GM23248 (cell line): ENCODE measurements around the gene SMG5. TPM values are rescaled to one million over a fixed set of nuclear protein-coding genes. Genes with fewer than 3 reads are reported as not detected.

Source experiments
- DNase-seq: peaks from one replicate; pipeline ENCODE4 v3.0.0-alpha.2; 2015
- H2AFZ ChIP-seq: fragments of 200-600 bp; sonication (generic); 2 replicates; pipeline ENCODE4 v1.6.1; 2016; ENCODE audit warnings: antibody characterized with exemption
- H3F3A ChIP-seq: fragments of 200-600 bp; sonication (generic); 2 replicates; pipeline ENCODE4 v1.6.1; 2016; ENCODE audit warnings: mild to moderate bottlenecking, antibody characterized with exemption, mixed run types; ENCODE audit not compliant: insufficient read depth
- H3K27ac ChIP-seq: fragments of 200-600 bp; sonication (generic); 2 replicates; pipeline ENCODE4 v1.5.1; 2016; ENCODE audit warnings: mild to moderate bottlenecking
- H3K27me3 ChIP-seq: fragments of 200-600 bp; sonication (generic); replicated peaks from 2 replicates; pipeline ENCODE4 v1.6.1; 2016; ENCODE audit warnings: mild to moderate bottlenecking; ENCODE audit not compliant: insufficient read depth
- H3K36me3 ChIP-seq: fragments of 200-600 bp; sonication (generic); 2 replicates; pipeline ENCODE4 v1.6.1; 2016; ENCODE audit warnings: low read depth, mild to moderate bottlenecking
- H3K4me1 ChIP-seq: fragments of 200-600 bp; sonication (generic); 2 replicates; pipeline ENCODE4 v1.6.1; 2016; ENCODE audit warnings: mild to moderate bottlenecking; ENCODE audit not compliant: insufficient read depth
- H3K4me2 ChIP-seq: fragments of 200-600 bp; sonication (generic); one replicate; pipeline ENCODE4 v1.6.1; 2016; ENCODE audit warnings: mild to moderate bottlenecking; ENCODE audit not compliant: unreplicated experiment
- H3K4me3 ChIP-seq: fragments of 200-600 bp; sonication (generic); 2 replicates; pipeline ENCODE4 v1.5.1; 2016; ENCODE audit warnings: mild to moderate bottlenecking
- H3K79me2 ChIP-seq: fragments of 200-600 bp; sonication (generic); 2 replicates; pipeline ENCODE4 v1.6.1; 2016; ENCODE audit warnings: mild to moderate bottlenecking; ENCODE audit not compliant: insufficient read depth
- H3K9ac ChIP-seq: fragments of 200-600 bp; sonication (generic); 2 replicates; pipeline ENCODE4 v1.6.1; 2016; ENCODE audit warnings: mild to moderate bottlenecking
- H3K9me2 ChIP-seq: fragments of 200-600 bp; sonication (generic); 2 replicates; pipeline ENCODE4 v1.6.1; 2016; ENCODE audit warnings: mixed run types, mild to moderate bottlenecking, moderate library complexity; ENCODE audit not compliant: insufficient read depth
- H3K9me3 ChIP-seq: fragments of 200-600 bp; sonication (generic); one replicate; pipeline ENCODE4 v1.6.1; 2017; ENCODE audit warnings: low read depth
- H4K20me1 ChIP-seq: fragments of 200-600 bp; sonication (generic); 2 replicates; pipeline ENCODE4 v1.6.0; 2016; ENCODE audit not compliant: insufficient read depth
- EZH2 ChIP-seq: fragments of 200-600 bp; sonication (generic); IDR thresholded peaks from 2 replicates; pipeline ENCODE4 v1.6.1; 2018; ENCODE audit warnings: antibody characterized with exemption, mild to moderate bottlenecking; ENCODE audit not compliant: insufficient read depth, poor library complexity, severe bottlenecking
- EZH2phosphoT487 ChIP-seq: fragments of 200-600 bp; sonication (generic); IDR thresholded peaks from 2 replicates; pipeline ENCODE4 v1.6.1; 2018; ENCODE audit warnings: antibody characterized with exemption, moderate library complexity, mild to moderate bottlenecking, low read depth; ENCODE audit not compliant: insufficient read depth
- WGBS, 2 experiments: methylation state at CpG; one replicate each; pipeline ENCODE4 v1.1.6; 2015 to 2017; ENCODE audit warnings: low lambda C conversion rate in 2 of 2, low coverage in 1 of 2; ENCODE audit errors: missing lambda C conversion rate in 2 of 2; 5-methylcytosine and 5-hydroxymethylcytosine counted together
- in situ Hi-C: fragments of 300-500 bp; cut with MboI; formaldehyde crosslinking; loops from 2 replicates; pipeline ENCODE4 v1.15.0; 2020
- polyA plus RNA-seq: library from polyadenylated mRNA; unstranded; fragments of >200 nt; fragmentation: Nextera tagmentation; extraction: Ambion mirVana; gene quantifications from 2 replicates; pipeline ENCODE4 v1.2.1, GENCODE V29; 2016
- total RNA-seq: library from RNA; depleted of rRNA; stranded (reverse); fragments of >200 nt; shearing (Covaris generic); gene quantifications from 2 replicates; pipeline ENCODE4 v1.2.3, GENCODE V29; 2014

SMG5 gene
- total and polyA plus RNA-seq, 2 experiments from 2014 or later = 32.2 to 60.0 TPM

DNA sequence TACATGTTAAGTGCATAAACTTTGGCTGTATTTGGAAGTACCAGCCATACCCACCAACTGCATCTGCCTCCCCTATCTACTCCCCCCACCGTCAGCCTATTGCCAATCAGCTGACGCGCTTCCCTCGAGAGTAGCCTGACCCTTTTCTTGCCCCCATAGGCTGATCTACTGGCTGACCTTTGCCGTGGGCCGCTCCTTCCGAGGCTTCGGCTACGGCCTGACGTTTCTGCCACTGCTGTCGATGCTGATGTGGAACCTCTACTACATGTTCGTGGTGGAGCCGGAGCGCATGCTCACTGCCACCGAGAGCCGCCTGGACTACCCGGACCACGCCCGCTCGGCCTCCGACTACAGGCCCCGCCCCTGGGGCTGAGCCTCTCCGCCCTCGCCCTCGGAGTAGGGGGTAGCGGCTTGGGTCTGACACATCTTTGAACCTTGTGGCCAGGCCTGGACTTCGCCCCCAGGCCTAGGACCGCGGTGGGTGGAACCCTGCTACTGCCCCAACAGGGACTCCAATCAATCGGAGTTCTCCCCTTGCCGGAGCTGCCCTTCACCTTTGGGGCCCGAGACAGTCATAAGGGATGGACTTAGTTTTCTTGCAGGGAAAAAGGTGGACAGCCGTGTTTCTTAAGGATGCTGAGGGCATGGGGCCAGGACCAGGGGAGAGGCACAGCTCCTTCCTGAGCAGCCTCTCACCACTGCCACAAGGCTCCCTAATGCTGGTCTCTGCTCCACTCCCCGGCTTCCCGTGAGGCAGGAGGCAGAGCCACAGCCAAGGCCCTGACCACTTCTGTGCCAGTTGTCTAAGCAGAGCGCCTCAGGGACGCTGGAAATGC lies 8.8 kb upstream of the SMG5 start:
- Histone ChIP-seq H3K27me3 (no peaks in the 10 kb centered on the region), H3K9me3 (no peaks in the 10 kb centered on the region), H3K4me2 (peak overlapping the region; percentile 92), H3K27ac (peak overlapping the region; percentile 72), H3K9ac (peak overlapping the region; percentile 82), H3F3A (peaks cover 6% of the 10 kb centered on the region), H3K36me3 (0 out of 2 replicates have a peak, but pooled peaks cover 7% of the 10 kb centered on the region), H3K4me1 (peaks cover 16% of the 10 kb centered on the region), H3K4me3 (peak overlapping the region; percentile 71), H2AFZ (peak overlapping the region; percentile 86), H3K79me2 (peaks cover 49% of the 10 kb centered on the region), H3K9me2 (no peaks in the 10 kb centered on the region), H4K20me1 (no peaks in the 10 kb centered on the region)
- peak; percentile 95 for DNase-seq
- 5 to 7% methylated on average over 37 of the region's 37 CpGs for WGBS, 2 experiments
- in situ Hi-C loops = no loop called here
- no peak for TF ChIP-seq EZH2phosphoT487

DNA sequence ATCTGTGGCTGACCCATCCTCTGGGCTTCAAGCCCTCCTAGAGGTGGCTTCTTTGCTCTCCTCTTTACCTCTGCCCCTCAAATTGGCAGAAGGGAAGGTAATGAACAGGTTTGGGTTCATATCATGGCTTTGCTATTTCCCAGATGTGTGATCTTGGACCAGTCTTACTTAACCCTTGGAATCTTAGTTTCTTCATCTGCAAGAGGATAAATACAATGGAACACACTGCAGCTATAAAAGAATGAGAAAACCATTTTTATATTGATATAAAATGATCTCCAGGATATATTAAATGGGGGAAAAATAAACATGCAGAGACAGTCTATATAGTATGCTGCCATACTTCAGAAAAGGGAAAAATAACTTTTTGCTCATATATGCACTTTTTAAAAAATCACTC lies 7.2 kb upstream of the SMG5 start:
- no peak overlapping the region for H2AFZ ChIP-seq
- peak overlapping the region; percentile 92 for H3K4me2 ChIP-seq
- peaks cover 6% of the 10 kb centered on the region for H3F3A ChIP-seq
- no peak overlapping the region for H3K9ac ChIP-seq
- peaks cover 36% of the 10 kb centered on the region for H3K79me2 ChIP-seq
- H3K4me3 ChIP-seq = no peak overlapping the region; the same call in 1 of the 2 replicates
- H3K9me2 ChIP-seq = no peaks in the 10 kb centered on the region
- no peak for DNase-seq
- no peaks in the 10 kb centered on the region for H3K9me3 ChIP-seq
- H4K20me1 ChIP-seq = no peaks in the 10 kb centered on the region
- in situ Hi-C loops = no loop called here
- no peaks in the 10 kb centered on the region for H3K27me3 ChIP-seq
- TF ChIP-seq EZH2phosphoT487 (no peak), EZH2 (no peak)
- no peak overlapping the region for H3K27ac ChIP-seq
- peaks cover 16% of the 10 kb centered on the region for H3K4me1 ChIP-seq
- 0 out of 2 replicates have a peak, but pooled peaks cover 7% of the 10 kb centered on the region for H3K36me3 ChIP-seq

DNA sequence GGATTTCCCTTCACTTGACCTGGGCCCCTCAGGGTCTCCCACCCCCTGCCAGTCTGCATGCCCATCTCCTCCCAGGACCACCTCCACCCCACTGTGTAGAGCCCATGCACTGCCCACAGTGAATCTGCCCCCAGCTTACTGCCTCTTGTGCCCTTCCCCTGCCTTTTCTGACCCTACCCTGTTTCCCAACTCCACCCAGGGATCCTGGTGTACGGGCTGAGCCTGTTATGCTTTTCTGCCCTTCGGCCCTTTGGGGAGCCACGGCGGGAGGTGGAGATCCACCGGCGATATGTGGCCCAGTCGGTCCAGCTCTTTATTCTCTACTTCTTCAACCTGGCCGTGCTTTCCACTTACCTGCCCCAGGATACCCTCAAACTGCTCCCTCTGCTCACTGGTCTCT lies 3.4 kb upstream of the SMG5 start:
- H3K9me2 ChIP-seq = no peaks in the 10 kb centered on the region
- H3K9me3 ChIP-seq = no peaks in the 10 kb centered on the region
- WGBS, 2 experiments = 98% methylated on average over 8 of the region's 8 CpGs
- no peak overlapping the region for H3K27ac ChIP-seq
- in situ Hi-C loops = no loop called here
- no peak overlapping the region for H3K4me2 ChIP-seq
- TF ChIP-seq EZH2 = no peak
- H3K36me3 ChIP-seq = 0 out of 2 replicates have a peak, but pooled peaks cover 7% of the 10 kb centered on the region
- H3K9ac ChIP-seq = no peak overlapping the region
- H3F3A ChIP-seq = peaks cover 26% of the 10 kb centered on the region
- H4K20me1 ChIP-seq = no peaks in the 10 kb centered on the region; the same call in 1 of the 2 replicates
- H3K27me3 ChIP-seq = no peaks in the 10 kb centered on the region
- no peak overlapping the region for H3K4me3 ChIP-seq
- peaks cover 50% of the 10 kb centered on the region for H3K79me2 ChIP-seq
- no peak overlapping the region for H2AFZ ChIP-seq
- no peak for DNase-seq
- H3K4me1 ChIP-seq = peaks cover 28% of the 10 kb centered on the region

DNA sequence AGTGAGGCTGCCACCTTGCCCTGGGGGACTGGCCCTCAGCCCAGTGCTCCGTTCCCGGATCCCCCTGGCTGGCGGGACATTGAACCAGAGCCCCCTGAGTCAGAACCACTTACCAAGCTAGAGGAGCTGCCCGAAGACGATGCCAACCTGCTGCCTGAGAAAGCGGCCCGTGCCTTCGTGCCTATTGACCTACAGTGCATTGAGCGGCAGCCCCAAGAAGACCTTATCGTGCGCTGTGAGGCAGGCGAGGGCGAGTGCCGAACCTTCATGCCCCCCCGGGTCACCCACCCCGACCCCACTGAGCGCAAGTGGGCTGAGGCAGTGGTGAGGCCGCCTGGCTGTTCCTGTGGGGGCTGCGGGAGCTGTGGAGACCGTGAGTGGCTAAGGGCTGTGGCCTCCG lies 2.8 kb upstream of the SMG5 start:
- WGBS, 2 experiments = 89 to 92% methylated on average over 17 to 18 of the region's 21 CpGs
- TF ChIP-seq EZH2phosphoT487 (no peak), EZH2 (no peak)

More for the DNA sequence above, 2.8 kb upstream of the SMG5 start:
- H3K4me2 ChIP-seq = peak overlapping the region; percentile 23
- peaks cover 51% of the 10 kb centered on the region for H3K79me2 ChIP-seq
- H3K9me2 ChIP-seq = no peaks in the 10 kb centered on the region
- no peak overlapping the region for H2AFZ ChIP-seq
- 0 out of 2 replicates have a peak, but pooled peaks cover 7% of the 10 kb centered on the region for H3K36me3 ChIP-seq
- in situ Hi-C loops = no loop called here
- no peaks in the 10 kb centered on the region for H3K9me3 ChIP-seq
- no peaks in the 10 kb centered on the region for H3K27me3 ChIP-seq
- no peak overlapping the region for H3K9ac ChIP-seq
- DNase-seq = no peak
- H3K4me3 ChIP-seq = no peak overlapping the region
- peaks cover 30% of the 10 kb centered on the region for H3F3A ChIP-seq
- H3K4me1 ChIP-seq = peaks cover 32% of the 10 kb centered on the region
- H3K27ac ChIP-seq = peak overlapping the region; percentile 61
- peaks cover 4% of the 10 kb centered on the region; the same call in 1 of the 2 replicates for H4K20me1 ChIP-seq
